Heart right ventricle (tissue), 16 donors: ENCODE results near the gene KLF13. TPM values are rescaled to one million over a fixed set of nuclear protein-coding genes. Genes with fewer than 3 reads are reported as not detected.

Source experiments
- ATAC-seq, 8 donors: fragments of 200-7000 bp; cut with Tn5 transposase; one replicate each; pipeline ENCODE4 v1.9.1; 2020; ENCODE audit warnings: mild to moderate bottlenecking in 8 of 8, moderate library complexity in 8 of 8, moderate number of reproducible peaks in 1 of 8
- DNase-seq, 2 donors: peaks; one replicate each; pipeline ENCODE4 v3.0.0-alpha.2; 2020
- H3K27ac ChIP-seq, 10 donors: fragments of 200-600 bp; sonication (generic) in 2 of 10; one replicate each; pipeline versions ENCODE4 v1.5.0 to v1.8.0; 2020 to 2022; ENCODE audit warnings: mild to moderate bottlenecking in 3 of 10
- H3K27me3 ChIP-seq, 7 donors: fragments of 200-600 bp; one replicate each; pipeline ENCODE4 v1.8.0; 2021 to 2022; ENCODE audit warnings: mild to moderate bottlenecking in 2 of 7
- H3K36me3 ChIP-seq, 9 donors: fragments of 200-600 bp; sonication (generic) in 1 of 9; one replicate each; pipeline versions ENCODE4 v1.5.0 to v1.8.0; 2020 to 2022; ENCODE audit warnings: mild to moderate bottlenecking in 2 of 9
- H3K4me1 ChIP-seq, 9 donors: fragments of 200-600 bp; sonication (generic) in 1 of 9; one replicate each; pipeline versions ENCODE4 v1.5.0 to v1.8.0; 2020 to 2022; ENCODE audit warnings: mild to moderate bottlenecking in 4 of 9
- H3K4me3 ChIP-seq, 10 donors: fragments of 200-600 bp; sonication (generic) in 2 of 10; one replicate each; pipeline versions ENCODE4 v1.5.0 to v1.8.0; 2020 to 2022; ENCODE audit warnings: mild to moderate bottlenecking in 7 of 10, moderate library complexity in 2 of 10
- H3K9me3 ChIP-seq, 11 donors: fragments of 200-600 bp in 10 of 11; sonication (generic) in 2 of 11; one replicate each; pipeline versions ENCODE4 v1.5.0 to v1.8.0; 2013 to 2022; ENCODE audit warnings: mild to moderate bottlenecking in 2 of 11, control low read depth in 1 of 11, moderate library complexity in 1 of 11
- CTCF ChIP-seq, 9 donors: fragments of 200-600 bp; sonication (generic) in 2 of 9; IDR thresholded peaks; one replicate each; pipeline versions ENCODE4 v1.5.0 to v1.8.0; 2021 to 2022; ENCODE audit warnings: antibody characterized with exemption in 9 of 9, mild to moderate bottlenecking in 5 of 9, moderate library complexity in 1 of 9
- WGBS, 2 donors: extraction: QIAGEN DNeasy Blood & Tissue Kit; methylation state at CpG; one replicate each; pipeline ENCODE4 v1.1.7; 2013; ENCODE audit warnings: inconsistent platforms in 1 of 2; 5-methylcytosine and 5-hydroxymethylcytosine counted together
- intact Hi-C, 10 donors: fragments of 100-400 bp; cut with DNase I; formaldehyde crosslinking; loops; one replicate each; pipeline versions ENCODE4 v1.11.1 to v1.14.2; 2022
- polyA plus RNA-seq, 2 donors: library from polyadenylated mRNA; stranded (reverse); fragments of 200-250 nt; gene quantifications; one replicate each; pipeline ENCODE4 v1.2.3, GENCODE V29; 2013
- total RNA-seq, 10 donors: library from RNA; stranded (reverse); fragmentation: NEBNext Ultra II Directional in 3 of 10; extraction: Animal tissue kit (Norgen Biotek cat#: 25700) in 3 of 10; gene quantifications; one replicate each; pipeline versions ENCODE4 v1.2.1 to v1.2.4, GENCODE V29; 2021 to 2023
- donor health status: Arrhythmogenic right ventricular cardiomyopathy.
- donor health status: ischemic (EF 13 %, LVEDD 7.1; RV severe dilation, severe dysfunction).
- donor health status: healthy with polysubstance abuse.
- donor health status: DM: no; HTN: yes; CAD: no.
- donor health status: DM: no; HTN: no; CAD: no.
- donor health status: ischemic (EF 25% LVEDD 6.9; RV normal size, moderate dysfunction).
- donor health status: ischemic (EF 25% LVEDD 5.7; RV mildly dilated, moderate dysfunction).
- donor health status: healthy.
- donor health status: DM: yes; HTN: yes; CAD: no.
- donor health status: Ischemic cardiomyopathy.
- donor health status: ischemic (EF 35%, LVEDD 5.7; RV mildly dilated, moderate dysfunction).
- donor health status: nonischemic (EF 11% LVEDD 7.7; RV severe dilation, severe dysfunction).
- donor health status: DM: yes; HTN: yes; CAD: no.
- donor health status: PGD.
- donor health status: ischemic (EF 29% LVEDD 5.4; RV normal size, mild dysfunction).
- donor health status: nonischemic (EF 23%, LVEDD 6.1; RV moderate dilation, normal function).

The KLF13 gene
- total and polyA plus RNA-seq, 12 donors = 28.4 to 101 (median 45.0) TPM

- Histone ChIP-seq H3K4me3 (no peak overlapping the region), H3K27me3 (no peaks in the 10 kb centered on the region), H3K27ac (peak overlapping the region in 9 of 10 donors; percentile 62 to 100 (median 77)), H3K36me3 (peaks cover 0 to 10% (median 0%) of the 10 kb centered on the region in 9 donors), H3K4me1 (peaks cover 77 to 99% (median 99%) of the 10 kb centered on the region in 9 donors), H3K9me3 (no peaks in the 10 kb centered on the region)
- 61 to 65% methylated on average over 13 of the region's 13 CpGs for WGBS, 2 donors
- no peak for ATAC-seq
- no peak for TF ChIP-seq CTCF (IDR thresholded peaks at IDR 0.05)
- no peak for DNase-seq
- intact Hi-C loops = loop anchor here in 2 of 10 donors (10.0 kb wide), 3 partner anchors 58 to 148 kb away; no protein-coding TSS in a partner anchor
Measured at GRCh38 chr15:31336593-31337295, 10.1 kb downstream of the KLF13 start.

- no peak overlapping the region for H3K4me3 ChIP-seq
- peak overlapping the region in 7 of 10 donors; percentile 19 to 100 (median 83) for H3K27ac ChIP-seq
- no peak for TF ChIP-seq CTCF (IDR thresholded peaks at IDR 0.05)
- DNase-seq (no peak), ATAC-seq (no peak)
- H3K4me1 ChIP-seq = peaks cover 77 to 99% (median 99%) of the 10 kb centered on the region in 9 donors
- H3K27me3 ChIP-seq = no peaks in the 10 kb centered on the region
- 64 to 65% methylated on average over 12 of the region's 12 CpGs for WGBS, 2 donors
- peaks cover 0 to 10% (median 0%) of the 10 kb centered on the region in 9 donors for H3K36me3 ChIP-seq
- intact Hi-C loops = loop anchor here in 2 of 10 donors (10.0 kb wide), 3 partner anchors 57 to 147 kb away; no protein-coding TSS in a partner anchor
- H3K9me3 ChIP-seq = no peaks in the 10 kb centered on the region
Measured at GRCh38 chr15:31337352-31338031, 10.9 kb downstream of the KLF13 start.

GRCh38 chr15:31338318-31338878 lies 11.8 kb downstream of the KLF13 start:
- H3K27me3 ChIP-seq = no peaks in the 10 kb centered on the region
- peak; percentile 13 to 38 (median 26) for ATAC-seq
- DNase-seq = peak in 1 of 2 donors; percentile 54
- H3K4me3 ChIP-seq = peak overlapping the region in 2 of 10 donors; percentile 0 to 19
- no peak for TF ChIP-seq CTCF (IDR thresholded peaks at IDR 0.05)
- 24 to 32% methylated on average over 9 of the region's 9 CpGs for WGBS, 2 donors
- peaks cover 0 to 10% (median 0%) of the 10 kb centered on the region in 9 donors for H3K36me3 ChIP-seq
- intact Hi-C loops = loop anchor here in 2 of 10 donors (10.0 kb wide), 3 partner anchors 56 to 146 kb away; no protein-coding TSS in a partner anchor
- peaks cover 76 to 99% (median 99%) of the 10 kb centered on the region in 9 donors for H3K4me1 ChIP-seq
- no peaks in the 10 kb centered on the region for H3K9me3 ChIP-seq
- peak overlapping the region; percentile 27 to 100 (median 80) for H3K27ac ChIP-seq
